Nephron progenitor cell (in vitro differentiated cells): ENCODE data around the gene TBC1D16.

Experiments
- DNase-seq: peaks from one replicate; pipeline ENCODE4 v3.0.0; 2021
- H3K27ac Mint-ChIP-seq: 2 replicates; pipeline ENCODE4 v1.8.0; 2021; ENCODE audit warnings: mild to moderate bottlenecking, moderate library complexity, mixed read lengths
- H3K27me3 Mint-ChIP-seq: 2 replicates; pipeline ENCODE4 v1.8.0; 2021; ENCODE audit warnings: mild to moderate bottlenecking, low read depth, mixed read lengths; ENCODE audit not compliant: poor library complexity
- H3K36me3 Mint-ChIP-seq: 2 replicates; pipeline ENCODE4 v1.8.0; 2021; ENCODE audit warnings: low read depth, mixed read lengths
- H3K4me1 Mint-ChIP-seq: 2 replicates; pipeline ENCODE4 v1.8.0; 2021; ENCODE audit warnings: mixed read lengths
- H3K4me3 Mint-ChIP-seq: 2 replicates; pipeline ENCODE4 v1.8.0; 2021; ENCODE audit warnings: mild to moderate bottlenecking, moderate library complexity, mixed read lengths
- H3K9me3 Mint-ChIP-seq: 2 replicates; pipeline ENCODE4 v1.8.0; 2021; ENCODE audit warnings: mild to moderate bottlenecking, moderate library complexity, mixed read lengths
- TF ChIP-seq, protein P1 (sequence below): fragments of 200-600 bp; sonication (generic); IDR thresholded peaks from 2 replicates; pipeline ENCODE4 v1.5.0; 2021; ENCODE audit warnings: antibody characterized with exemption

The TBC1D16 gene

DNA sequence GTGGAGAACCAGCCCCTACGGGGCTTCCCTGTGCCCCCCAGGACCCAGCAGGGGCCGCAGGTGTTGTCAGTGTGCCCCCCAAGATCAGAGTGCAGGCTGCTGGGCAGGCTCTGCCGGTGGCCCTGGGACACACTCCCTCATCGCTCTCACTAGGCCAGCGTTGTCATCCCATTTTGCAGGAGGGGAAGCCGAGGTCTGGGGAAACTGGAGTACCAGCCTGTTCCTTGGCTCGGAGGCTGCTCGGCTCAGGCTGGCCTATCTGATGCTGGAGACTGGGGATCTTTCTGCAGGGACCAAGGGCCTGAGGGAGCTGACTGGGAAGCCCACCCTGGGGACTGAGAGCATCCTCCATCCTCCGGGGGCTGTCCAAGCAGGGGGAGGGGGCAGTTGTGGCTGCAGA lies 122.2 kb downstream of the TBC1D16 start:
- Mint-ChIP-seq H3K4me1 (peaks cover 15% of the 10 kb centered on the region), H3K36me3 (no peaks in the 10 kb centered on the region), H3K9me3 (no peaks in the 10 kb centered on the region), H3K27ac (no peak overlapping the region), H3K27me3 (peaks cover 34% of the 10 kb centered on the region), H3K4me3 (no peak overlapping the region)
- TF ChIP-seq, protein P1, sequence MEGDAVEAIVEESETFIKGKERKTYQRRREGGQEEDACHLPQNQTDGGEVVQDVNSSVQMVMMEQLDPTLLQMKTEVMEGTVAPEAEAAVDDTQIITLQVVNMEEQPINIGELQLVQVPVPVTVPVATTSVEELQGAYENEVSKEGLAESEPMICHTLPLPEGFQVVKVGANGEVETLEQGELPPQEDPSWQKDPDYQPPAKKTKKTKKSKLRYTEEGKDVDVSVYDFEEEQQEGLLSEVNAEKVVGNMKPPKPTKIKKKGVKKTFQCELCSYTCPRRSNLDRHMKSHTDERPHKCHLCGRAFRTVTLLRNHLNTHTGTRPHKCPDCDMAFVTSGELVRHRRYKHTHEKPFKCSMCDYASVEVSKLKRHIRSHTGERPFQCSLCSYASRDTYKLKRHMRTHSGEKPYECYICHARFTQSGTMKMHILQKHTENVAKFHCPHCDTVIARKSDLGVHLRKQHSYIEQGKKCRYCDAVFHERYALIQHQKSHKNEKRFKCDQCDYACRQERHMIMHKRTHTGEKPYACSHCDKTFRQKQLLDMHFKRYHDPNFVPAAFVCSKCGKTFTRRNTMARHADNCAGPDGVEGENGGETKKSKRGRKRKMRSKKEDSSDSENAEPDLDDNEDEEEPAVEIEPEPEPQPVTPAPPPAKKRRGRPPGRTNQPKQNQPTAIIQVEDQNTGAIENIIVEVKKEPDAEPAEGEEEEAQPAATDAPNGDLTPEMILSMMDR, result no peak
- no peak for DNase-seq

DNA sequence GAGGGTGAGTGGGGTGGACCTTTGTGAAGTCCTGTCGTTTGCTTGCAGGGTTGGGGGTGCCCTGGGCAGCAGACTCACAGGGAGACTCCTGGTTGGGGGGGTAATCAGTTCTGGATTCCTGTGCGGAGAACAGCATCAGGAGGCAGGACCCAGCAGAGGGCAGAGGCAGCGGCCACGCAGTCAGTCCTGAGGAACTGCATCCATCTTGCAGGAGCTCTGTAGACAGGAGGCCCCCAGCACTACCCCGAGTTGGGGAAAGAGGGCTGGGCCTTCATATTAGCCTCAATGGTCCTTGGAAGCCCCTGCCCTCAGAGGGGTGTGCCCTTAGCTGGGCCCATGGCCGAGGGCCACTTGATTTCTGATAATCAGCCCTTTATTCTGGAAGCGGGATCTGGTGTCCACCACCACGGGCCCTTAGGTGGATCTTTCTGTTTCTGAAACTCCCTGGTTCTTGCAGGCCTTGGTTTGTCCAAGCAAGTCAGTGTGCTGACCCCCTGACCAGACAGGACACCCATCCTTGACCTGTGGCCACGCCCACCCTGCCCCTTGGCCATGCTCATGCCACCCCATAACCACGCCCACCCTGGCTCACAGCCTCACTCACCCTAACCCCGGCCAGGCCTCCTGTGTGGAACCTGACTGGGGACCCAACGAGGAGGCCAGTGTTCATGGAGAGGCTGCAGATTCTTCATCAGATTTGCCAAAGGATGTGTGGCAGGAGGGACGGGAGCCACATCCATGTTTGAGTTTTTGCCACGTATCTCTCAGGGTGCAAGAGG lies 122.9 kb downstream of the TBC1D16 start:
- Mint-ChIP-seq H3K36me3 (no peaks in the 10 kb centered on the region), H3K27me3 (peaks cover 31% of the 10 kb centered on the region), H3K27ac (no peak overlapping the region), H3K4me1 (peaks cover 19% of the 10 kb centered on the region), H3K9me3 (no peaks in the 10 kb centered on the region), H3K4me3 (no peak overlapping the region)
- DNase-seq, result no peak
- TF ChIP-seq, protein P1, result no peak

DNA sequence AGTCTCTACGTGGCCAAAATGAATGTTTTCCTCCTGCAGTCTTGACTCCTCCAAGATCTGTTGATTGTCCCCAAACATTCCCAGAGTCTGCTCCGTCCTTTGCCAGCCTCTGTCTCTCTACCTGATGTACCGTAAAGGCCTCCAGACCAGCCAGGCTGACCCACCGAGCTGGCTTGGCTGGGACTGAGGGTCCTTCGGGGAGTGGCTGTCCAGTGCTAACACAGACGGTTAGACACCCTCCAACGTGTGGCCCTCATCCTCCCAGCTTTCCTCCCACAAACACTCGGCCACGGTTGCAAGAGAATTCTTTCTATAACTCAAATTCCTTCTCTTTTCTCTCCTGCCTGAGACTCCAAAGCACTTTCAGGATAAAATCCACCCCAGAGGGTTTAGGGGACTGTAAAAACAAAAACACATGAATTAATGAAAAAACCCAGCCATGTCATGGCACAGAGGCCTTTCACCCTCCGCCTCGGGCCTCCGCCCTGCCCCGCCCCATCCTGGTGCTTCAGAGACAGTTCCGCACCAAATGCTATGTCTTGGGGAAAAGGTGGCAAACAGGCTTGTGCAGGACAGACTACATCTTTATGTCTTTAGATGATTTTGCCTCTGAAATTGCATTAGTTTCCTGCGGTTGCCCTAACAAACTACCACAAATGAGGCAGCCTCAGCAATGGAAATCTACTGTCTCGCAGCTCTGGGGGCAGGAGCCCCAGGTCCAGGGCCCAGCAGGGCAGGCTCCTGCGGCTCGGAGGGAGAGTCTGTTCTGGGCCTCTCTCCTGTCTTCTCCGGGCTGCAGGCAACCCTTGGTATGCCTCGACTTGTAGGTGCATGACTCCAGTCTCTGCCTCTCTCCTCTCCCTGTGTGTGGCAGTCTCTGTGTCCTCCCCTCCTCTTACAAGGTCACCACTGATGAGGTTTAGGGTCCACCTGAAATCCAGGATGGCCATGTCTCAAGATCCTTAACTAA lies 124.0 kb downstream of the TBC1D16 start:
- no peak for DNase-seq
- Mint-ChIP-seq H3K27ac (no peak overlapping the region), H3K4me1 (peaks cover 26% of the 10 kb centered on the region), H3K36me3 (no peaks in the 10 kb centered on the region), H3K27me3 (peaks cover 39% of the 10 kb centered on the region), H3K4me3 (no peak overlapping the region), H3K9me3 (no peaks in the 10 kb centered on the region)
- TF ChIP-seq, protein P1, result no peak

DNA sequence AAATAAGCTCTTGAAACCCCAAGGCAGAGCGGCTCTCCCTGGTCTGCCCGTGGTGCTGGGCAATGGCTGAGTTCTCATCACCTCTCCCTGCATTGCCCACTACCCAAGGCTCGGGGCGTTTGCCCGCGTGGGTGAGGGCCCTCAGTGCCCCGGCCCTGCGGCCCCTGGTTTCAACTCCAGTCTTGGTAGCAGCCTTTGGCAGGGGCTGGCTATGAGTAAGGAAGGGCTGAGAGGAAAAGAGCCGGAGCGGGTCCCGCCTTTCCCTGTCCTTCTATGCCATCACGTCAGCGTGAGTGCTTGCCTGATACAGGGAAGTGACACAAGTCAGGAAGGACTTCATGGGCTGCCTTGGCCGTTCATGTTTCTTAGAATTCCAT lies 124.7 kb downstream of the TBC1D16 start:
- no peaks in the 10 kb centered on the region for H3K36me3 Mint-ChIP-seq
- no peak for DNase-seq
- H3K9me3 Mint-ChIP-seq, result no peaks in the 10 kb centered on the region
- H3K27me3 Mint-ChIP-seq, result peaks cover 35% of the 10 kb centered on the region
- H3K4me1 Mint-ChIP-seq, result peaks cover 27% of the 10 kb centered on the region
- no peak overlapping the region for H3K27ac Mint-ChIP-seq
- TF ChIP-seq, protein P1, result no peak
- H3K4me3 Mint-ChIP-seq, result no peak overlapping the region

DNA sequence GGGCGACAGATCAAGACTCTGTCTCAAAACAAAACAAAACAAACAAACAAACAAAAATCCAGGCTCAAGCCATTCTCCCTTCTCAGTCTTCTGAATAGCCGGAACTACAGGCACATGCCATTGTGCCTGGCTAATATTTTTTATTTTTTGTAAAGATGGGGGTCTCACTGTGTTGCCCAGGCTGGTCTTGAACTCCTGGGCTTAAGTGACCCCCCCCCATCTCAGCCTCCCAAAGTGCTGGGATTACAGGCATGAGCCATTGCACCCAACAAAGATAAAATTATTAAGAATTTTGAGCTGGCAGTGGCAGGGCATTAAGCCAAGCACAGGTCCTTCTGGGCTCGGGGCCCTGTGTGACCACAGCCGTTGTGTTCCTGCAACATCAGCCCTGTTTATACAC lies 126.6 kb downstream of the TBC1D16 start:
- Mint-ChIP-seq H3K4me3 (no peak overlapping the region), H3K36me3 (no peaks in the 10 kb centered on the region), H3K27ac (no peak overlapping the region), H3K9me3 (no peaks in the 10 kb centered on the region), H3K27me3 (peaks cover 37% of the 10 kb centered on the region), H3K4me1 (peaks cover 30% of the 10 kb centered on the region)
- TF ChIP-seq, protein P1, result no peak
- no peak for DNase-seq
